ENCODE data around the gene ZCCHC14. TPM values are rescaled to one million over a fixed set of nuclear protein-coding genes. Genes with fewer than 3 reads are reported as not detected.
"Not testable (repeated sequence)": the region's sequence is repeated elsewhere in the genome, so short reads cannot be mapped to it uniquely, and the experiment has no call there.

Gene ZCCHC14
- total RNA-seq, 2 donors from 2014 or later = 21.7 to 28.8 TPM

DNA sequence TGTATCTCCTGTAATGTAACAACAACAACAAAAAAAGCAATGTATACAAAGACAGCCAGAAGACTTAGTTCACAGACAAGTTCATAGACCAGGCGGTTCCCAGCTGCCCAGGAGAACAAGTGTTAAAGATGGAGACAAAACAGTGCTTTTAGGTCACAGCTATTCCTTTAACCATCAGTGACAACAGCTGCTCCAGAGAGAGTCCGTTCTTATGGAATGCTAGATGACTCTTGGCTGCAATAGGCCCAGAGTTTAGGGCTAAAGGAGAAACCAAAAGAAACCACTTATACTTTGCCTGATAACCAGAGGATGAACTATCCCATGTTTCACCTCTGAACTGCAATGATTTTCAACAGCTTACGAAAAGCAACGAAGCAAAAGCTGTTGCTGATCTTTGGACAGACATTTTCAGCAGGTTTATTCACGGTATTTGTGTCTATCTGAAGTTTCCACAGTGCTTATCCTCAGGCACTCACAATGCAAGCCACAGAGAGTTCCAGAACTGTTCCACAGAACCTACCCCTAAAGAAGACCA, 6.0 kb downstream of the ZCCHC14 start:
- peak; percentile 6 for DNase-seq (ENCODE audit: low spot score)
- intact Hi-C loops (cut with DNase I) = no loop called here

DNA sequence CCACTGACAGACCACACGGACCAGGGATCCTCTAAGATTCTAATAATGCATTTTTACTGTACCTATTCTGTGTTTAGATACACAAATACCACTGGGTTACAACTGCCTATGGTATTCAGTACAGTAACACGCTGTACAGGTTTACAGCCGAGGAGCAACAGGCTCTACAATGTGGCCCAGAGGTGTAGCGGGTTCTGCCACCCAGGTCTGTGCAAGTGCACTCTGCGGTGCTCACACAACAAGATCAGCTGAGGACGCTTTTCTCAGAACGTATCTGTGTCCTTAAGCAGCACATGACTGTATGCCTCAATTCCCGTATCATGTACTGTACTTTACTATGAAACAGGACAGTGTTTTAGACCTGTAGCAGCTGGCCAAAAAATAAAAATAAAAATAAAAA, 6.5 kb downstream of the ZCCHC14 start:
- intact Hi-C loops (cut with DNase I) = no loop called here
- DNase-seq (ENCODE audit: low spot score) = peak; percentile 0

DNA sequence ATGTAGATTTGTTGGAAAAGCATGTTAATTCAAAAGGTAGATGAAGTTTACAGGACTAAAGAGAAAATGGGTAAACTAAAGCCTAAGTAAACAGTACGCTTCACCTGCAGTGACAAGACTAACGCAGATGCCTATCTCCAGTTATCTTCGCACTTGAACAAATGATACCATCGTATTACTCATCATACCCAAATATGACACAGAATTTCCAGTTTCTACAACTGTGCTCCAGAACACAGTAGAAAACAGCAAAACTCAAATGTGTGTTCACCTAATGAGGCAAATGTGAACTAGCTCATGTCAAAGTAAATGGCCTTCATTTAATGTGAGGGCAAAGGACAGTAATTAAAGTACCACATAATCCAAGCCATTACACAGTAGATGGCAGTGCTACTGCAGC, 7.0 kb downstream of the ZCCHC14 start:
- intact Hi-C loops (cut with DNase I); DNase-seq (ENCODE audit: low spot score): not testable (repeated sequence)

DNA sequence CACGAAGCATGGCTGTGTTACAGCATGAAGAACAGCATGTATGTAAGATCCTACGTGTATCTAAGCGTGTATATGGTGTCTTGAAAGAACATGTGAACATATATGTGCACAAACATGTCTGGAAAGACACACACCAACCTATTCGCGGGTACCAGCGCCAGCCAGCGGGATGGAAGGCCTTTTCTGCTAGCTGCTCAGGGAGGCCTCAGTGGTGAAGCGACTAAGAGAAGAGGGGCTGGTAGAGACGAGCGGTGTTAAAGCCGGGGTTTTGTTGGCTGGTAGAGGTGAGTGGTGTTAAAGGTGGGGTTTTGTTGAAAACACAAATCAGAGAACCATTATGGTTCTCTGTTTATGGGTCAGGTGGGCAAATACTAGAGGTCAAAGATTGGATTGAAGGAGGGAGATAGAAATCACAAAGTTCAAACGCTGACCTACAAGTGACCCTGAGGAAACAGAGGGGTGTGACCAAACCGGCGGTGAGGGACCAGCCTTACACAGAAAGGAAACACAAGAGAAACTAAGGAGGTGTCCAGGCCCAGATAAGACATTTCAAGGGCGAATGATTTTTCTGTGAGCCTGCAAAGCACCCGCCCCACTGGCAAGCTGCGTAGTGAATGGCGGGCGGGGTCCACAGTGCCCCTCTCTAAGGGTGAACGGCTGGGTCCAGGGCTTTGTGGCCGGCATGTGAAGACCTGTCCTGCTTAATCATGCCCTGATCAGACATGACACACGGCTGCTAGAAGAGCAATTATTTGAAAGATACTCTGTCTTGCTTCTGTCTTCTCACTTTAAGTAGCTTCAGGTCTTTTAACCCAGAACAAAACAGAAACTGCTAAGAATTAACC, 8.1 kb downstream of the ZCCHC14 start:
- peak; percentile 38 for DNase-seq (ENCODE audit: low spot score)
- intact Hi-C loops (cut with DNase I) = no loop called here

DNA sequence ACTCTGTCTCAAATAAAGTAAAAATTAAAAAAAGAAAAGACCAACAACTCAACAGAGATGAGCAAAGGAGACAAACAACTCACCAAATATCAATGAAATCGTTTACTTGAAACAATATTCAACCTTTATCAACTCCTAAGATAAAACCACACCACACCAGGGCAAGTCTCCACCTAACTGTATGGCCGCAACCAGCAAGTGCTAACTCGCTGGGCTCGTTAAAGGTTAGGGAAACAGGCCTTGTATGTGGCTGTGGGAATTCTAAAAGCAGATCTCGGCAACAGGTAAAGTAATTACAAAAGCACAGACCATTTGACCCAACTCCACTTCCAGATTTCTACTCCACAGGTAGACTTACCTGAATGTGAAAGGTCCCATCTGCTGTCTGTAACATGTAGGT, 9.3 kb downstream of the ZCCHC14 start:
- DNase-seq (ENCODE audit: low spot score) = peak; percentile 11
- intact Hi-C loops (cut with DNase I) = no loop called here

DNA sequence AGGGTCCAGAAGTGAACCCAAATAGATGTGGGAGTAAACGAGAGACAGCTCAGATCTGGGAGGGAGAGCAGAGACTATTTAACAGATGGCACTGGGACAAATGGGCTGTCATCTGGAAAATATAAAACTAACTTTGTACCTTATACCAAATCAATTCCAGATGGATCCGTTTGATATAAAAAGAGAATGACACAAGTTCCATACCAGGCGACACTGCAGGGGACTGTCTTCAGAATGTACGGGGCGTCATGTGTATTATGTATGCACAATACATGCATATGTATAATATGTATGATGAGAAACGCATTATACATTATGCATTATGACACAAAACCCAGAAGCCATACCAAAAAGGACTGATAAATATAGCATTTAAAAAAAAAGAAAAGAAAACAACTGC, 10.2 kb downstream of the ZCCHC14 start:
- peak; percentile 1 for DNase-seq (ENCODE audit: low spot score)
- intact Hi-C loops (cut with DNase I) = not testable (repeated sequence)

DNA sequence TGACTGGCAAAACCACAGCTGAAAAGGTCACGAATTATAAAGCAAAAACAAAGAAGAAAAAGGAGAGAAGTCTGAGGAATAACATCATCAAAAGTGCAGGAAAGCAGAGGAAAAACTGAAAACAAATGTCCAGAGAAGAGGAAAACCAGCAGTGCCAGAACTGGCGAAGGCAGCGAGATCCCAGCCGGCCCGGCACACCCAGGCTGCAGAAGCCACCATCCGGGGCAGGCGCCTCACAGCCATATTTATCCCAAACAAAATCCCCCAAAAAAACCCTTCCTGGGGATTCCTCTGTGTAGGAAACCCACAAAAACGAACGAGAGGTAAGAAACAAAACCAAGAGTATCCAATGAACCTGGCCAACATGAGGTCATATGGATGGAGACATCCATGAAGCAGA, 10.6 kb downstream of the ZCCHC14 start:
- peak; percentile 51 for DNase-seq (ENCODE audit: low spot score)
- intact Hi-C loops (cut with DNase I) = no loop called here

DNA sequence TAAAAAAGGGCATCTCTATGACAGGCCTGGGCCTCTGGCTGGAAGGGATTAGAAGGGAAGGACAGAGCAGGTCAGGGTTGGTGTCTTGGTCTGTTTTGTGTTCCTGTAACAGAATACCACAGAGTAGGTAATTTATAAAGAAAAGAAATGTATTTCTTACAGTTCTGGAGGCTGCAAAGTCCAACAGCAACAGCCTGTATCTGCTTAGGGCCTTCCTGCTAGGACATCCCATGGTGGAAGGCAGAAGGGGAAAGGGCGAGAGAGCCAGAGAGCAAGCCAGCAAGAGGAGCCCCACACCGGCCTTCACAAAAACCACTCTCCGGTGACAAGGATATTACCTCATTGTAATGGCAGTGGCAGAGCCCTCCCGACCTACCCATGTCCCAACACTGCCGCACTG, 11.1 kb downstream of the ZCCHC14 start:
- not testable (repeated sequence) for DNase-seq (ENCODE audit: low spot score)

DNA sequence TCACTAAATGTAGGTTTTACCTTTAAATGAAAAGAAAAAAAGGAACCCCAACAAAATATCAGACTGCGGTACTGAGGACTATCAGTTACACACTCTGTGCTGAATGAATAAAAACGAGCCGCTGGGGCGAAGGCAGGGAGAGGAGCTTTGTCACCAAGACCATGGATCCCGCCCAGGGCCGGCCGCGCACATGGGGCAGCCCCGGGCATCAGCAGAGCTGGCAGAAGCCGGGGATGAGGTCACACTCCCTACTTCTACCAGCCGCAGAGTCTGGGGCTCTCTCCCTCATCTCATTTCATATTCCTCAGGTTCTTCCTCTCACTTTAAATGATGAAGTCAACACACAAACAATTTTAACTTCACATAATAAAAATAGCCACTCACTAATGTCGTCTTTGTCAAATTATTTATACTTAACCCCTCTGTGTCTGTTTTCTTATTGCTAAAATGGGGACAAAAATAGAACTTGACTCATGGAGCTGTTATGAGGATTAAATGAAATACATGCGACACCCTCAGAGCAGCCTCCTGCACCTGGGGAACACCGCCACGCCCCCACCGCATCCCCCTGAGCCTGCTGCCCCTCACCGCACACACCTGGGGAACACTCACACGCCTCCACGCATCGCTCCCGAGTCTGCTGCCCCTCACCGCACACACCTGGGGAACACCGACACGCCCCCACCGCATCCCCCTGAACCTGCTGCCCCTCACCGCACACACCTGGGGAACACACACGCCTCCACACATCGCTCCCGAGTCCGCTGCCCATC, 15.4 kb downstream of the ZCCHC14 start:
- DNase-seq (ENCODE audit: low spot score); intact Hi-C loops (cut with DNase I): not testable (repeated sequence)

More for the DNA sequence above, 11.1 kb downstream of the ZCCHC14 start:
- intact Hi-C loops (cut with DNase I) = not testable (repeated sequence)

DNA sequence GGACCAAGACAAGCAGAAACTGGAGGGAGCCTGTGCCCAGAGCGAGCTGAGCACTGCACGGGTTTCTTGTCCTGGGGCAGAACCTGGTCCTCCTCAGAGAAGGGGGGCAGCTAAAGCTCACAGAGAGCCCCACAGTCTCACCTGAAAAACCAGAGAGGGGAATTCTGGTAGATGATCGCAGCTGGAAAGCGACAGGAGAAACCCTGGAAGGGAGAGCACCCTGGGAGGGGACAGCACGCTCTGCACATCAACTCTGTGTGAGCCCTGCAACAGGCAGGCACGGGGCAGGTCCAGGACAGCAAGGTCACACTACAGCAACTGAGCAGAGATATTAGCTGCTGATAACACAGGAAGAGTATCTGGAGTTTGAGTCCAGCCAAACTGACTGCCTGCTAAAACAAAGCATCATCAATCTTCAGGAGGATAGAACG, 18.2 kb downstream of the ZCCHC14 start:
- intact Hi-C loops (cut with DNase I) = no loop called here
- no peak for DNase-seq (ENCODE audit: low spot score)

DNA sequence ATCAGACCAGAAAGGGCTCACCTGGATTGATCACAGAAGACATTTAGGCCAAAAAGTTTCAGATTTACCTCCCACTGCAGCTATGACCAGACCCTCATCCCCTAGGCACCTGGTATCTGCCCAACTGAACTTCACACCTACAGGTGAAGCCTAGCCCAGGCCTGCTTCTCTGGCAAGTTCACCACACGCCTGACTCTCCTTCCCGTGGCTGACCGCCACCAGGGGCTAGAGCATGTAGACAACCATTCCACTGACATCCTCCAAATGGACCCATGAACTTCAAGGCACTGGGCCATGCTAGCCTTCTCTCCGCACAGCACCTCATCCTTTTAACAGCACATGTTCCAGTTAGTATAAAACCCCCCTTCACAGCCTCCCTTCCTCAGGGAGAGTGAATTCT, 18.8 kb downstream of the ZCCHC14 start:
- intact Hi-C loops (cut with DNase I) = no loop called here
- DNase-seq (ENCODE audit: low spot score) = peak; percentile 35

DNA sequence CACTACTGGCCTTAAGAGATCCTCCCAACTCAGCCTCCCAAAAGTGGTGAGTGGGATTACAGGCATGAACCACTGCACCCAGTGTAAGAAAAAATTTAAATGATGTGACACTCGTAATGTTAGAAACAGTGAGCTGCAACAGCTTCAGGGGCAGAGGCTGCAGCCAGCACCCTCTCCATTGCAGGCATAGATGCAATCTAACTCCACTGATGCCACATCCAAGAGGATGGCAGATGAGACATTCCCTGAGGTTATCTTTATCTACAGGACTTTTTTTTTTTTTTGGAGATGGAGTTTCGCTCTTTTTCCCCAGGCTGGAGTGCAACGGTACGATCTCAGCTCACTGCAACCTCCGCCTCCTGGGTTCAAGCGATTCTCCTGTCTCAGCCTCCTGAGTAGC, 19.9 kb downstream of the ZCCHC14 start:
- peak; percentile 16 for DNase-seq (ENCODE audit: low spot score)
- intact Hi-C loops (cut with DNase I) = no loop called here

DNA sequence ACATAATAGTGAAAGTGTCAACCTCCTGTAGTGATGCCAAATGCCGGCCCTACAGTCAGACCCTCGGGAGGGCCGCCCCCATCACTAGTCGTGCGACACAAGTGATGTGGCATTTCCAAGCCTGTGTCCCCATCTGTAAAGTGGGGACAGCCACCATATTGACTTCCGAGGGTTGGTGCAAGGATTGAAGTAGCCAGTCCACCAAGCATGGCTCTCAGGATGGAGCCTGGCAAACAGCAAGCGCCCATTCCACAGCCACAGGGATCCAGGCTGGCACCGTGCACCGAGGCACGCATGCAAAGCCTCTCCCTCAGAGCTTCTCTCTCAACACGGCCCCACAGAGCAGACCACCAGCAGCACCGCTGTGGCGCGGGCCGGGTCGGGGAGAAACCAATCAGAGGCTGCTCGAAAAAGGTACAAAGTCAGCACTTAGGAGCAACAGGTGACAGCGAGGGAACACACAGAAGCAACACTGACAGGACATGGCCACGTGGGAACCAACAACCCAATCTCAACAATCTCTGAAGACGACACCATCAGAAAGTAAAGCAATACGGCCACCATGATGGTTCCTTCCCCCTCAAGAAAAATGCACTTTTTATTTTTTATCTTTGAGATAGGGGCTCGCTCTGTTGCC, 20.6 kb downstream of the ZCCHC14 start:
- no peak for DNase-seq (ENCODE audit: low spot score)
- intact Hi-C loops (cut with DNase I) = no loop called here

DNA sequence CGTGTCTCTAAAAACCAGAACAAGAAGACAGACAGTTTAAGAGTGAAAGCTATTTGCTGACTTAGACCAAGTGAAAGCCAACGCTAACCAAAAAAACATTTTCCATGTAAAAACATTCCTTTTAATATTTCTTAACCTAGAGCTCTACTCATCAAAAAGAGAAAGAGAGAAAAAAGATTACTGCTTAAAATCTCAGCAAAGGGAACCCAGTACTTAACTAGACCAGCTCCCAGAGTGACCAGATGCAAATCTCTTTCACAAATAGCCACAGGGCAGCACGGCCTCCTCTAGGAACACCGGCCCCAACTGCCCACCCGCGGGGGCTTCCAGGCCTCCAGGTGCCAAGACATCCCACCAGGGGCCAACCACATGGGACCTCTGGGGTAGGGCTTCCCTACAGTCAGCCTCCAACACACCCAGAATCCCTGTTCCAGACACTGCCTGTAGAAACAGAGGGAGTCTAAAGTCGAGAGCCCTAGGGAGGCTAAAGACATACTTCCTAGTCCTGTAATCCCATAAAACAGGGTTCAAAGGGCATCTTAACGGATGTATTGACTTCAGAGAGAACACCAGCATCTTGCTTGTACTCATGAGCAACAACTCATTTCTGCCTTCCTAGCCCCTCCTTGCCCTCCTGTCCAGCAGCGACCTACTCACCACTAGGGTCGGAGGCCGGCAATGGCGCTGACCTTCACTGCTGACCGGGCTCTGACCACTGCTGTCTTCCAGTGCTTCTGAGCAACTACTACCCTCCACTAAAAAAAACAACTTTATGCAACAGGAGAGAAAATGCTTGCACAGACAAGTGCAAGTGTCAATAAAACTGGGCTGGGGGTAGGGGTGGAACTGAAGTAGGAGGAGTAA, 21.3 kb downstream of the ZCCHC14 start:
- DNase-seq (ENCODE audit: low spot score) = no peak
- intact Hi-C loops (cut with DNase I) = no loop called here

DNA sequence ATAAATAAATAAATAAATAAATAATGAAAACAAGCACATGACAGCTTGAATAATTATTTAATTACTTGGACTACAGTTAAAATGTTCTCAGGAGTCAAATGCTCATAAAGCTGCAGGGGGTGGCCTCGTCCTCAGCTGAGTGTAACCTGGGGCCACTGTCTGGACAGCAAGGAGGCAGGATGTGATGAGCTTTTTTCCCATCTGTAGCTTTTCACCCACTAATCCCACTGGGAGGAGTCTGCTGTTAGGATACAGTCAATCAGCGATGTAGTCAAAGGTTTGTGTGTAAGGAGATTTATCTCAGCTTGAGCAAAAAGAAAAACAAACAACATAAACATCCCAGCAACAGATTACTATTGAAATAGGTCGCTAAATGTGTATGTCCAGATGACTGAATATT, 22.5 kb downstream of the ZCCHC14 start:
- DNase-seq (ENCODE audit: low spot score) = no peak
- intact Hi-C loops (cut with DNase I) = no loop called here

DNA sequence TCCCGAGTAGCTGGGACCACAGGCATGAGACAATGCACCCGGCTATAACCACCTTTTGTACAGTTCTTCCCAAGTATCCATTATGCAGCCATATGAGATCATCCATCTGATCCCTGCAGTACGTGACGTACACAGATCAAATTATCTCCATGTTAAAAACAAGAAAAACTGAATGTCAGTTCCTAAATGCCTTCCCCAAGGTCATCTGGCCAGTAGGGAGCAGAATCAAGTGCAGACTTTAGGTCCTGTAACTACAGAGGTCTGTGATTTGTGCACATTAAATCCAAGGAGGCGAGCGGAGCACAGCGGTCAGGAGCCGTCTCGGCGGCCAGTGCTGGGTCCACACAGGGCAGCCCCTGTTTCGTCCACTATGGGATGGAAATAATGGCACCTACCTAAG, 23.7 kb downstream of the ZCCHC14 start:
- no peak for DNase-seq (ENCODE audit: low spot score)
- intact Hi-C loops (cut with DNase I) = no loop called here

DNA sequence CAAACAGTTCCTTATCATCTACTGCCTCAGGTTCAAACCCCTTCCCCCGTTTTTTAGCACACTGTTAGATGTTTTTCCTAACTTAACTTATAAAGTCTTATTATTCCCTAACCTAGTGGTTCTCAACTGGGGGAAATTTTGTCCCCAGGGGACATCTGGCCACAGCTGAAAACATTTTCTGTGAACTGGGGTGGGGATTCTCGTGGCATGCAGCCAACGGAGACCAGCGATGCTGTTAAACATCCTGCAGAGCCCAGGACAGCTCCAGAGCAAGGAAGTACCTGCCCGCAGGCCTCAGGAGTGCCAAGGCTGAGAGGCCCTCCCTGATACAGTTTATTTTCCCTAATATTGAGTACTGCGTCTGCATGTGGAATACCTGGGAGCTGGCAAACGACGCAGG, 24.3 kb downstream of the ZCCHC14 start:
- intact Hi-C loops (cut with DNase I) = no loop called here
- no peak for DNase-seq (ENCODE audit: low spot score)

DNA sequence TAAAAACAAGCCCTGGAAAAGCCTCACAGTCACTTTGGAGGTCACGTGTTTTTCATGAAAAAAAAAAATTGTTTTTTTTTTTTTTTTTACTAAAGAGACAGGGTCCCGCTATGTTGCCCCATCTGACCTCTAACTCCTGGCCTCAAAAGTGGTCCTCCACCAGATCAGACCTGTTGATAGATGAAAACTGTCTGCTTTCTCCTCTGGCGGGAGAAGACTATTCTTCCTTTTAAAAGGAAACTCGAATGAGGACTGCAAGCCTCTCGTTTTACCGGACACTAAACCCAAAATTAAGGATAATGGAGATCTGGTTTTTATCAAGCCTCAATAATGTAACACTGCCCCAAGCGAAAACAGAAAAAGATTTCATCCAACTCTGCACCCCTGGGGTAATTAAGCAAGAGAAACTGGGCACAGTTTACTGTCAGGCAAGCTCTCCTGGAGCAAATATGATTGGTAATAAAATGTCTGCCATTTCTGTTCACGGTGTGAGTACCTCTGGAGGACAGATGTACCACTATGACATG, 25.8 kb downstream of the ZCCHC14 start:
- intact Hi-C loops (cut with DNase I) = no loop called here
- no peak for DNase-seq (ENCODE audit: low spot score)

DNA sequence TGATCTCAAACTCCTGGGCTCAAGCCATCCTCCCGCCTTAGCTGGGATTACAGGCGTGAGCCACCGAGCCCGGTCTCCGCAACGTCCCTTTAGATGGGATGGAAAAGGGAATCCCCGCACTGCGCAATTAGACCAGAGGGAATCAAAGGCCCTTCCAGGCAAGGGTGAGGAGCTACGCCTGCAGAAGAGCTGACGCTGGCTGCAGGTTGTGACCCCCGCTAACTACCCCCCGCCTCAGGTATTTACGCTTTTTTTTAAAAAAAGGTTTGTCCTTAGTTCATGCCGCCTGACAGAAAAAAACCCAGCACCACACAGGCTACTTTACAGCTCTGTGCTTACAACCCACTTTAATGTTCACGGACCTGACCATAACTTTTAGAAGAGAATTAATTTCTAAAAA, 26.9 kb downstream of the ZCCHC14 start:
- no peak for DNase-seq (ENCODE audit: low spot score)
- intact Hi-C loops (cut with DNase I) = no loop called here
